DMS 273 treated with DMSO at 0.1 percent for 48 hours (cell line): ENCODE measurements around the gene SAMD3.
"Not testable (repeated sequence)": the region's sequence is repeated elsewhere in the genome, so short reads cannot be mapped to it uniquely, and the experiment has no call there.

Source experiments
- DNase-seq: peaks from one replicate; lab custom pipeline; 2025; lab: John Stamatoyannopoulos, UW

Gene SAMD3

GRCh38 chr6:130173377-130174004 lies 49.3 kb downstream of the SAMD3 start:
- not testable (repeated sequence) for DNase-seq

GRCh38 chr6:130170160-130170559 lies 52.6 kb downstream of the SAMD3 start:
- not testable (repeated sequence) for DNase-seq

- no peak for DNase-seq
These were observed 55.1 kb downstream of the SAMD3 start for GRCh38 chr6:130167655-130168054.

DNA sequence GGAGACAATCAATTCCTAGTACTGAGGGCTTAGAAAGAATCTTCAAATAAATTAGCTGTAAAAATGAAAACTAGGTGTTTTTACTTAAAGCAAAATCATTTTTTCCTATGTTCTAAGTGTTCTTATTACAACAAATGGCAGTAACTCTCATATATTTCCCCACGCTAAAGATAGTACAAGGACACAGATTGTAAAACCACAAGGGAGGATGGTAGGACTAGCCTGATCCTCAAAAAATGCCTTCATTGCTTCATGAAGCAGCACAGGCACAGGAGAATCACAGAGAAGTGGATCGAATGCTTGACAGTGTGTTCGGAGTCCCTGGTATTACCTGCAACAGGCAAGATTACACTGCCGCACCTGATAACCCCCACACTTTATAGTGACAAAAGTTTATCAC lies 58.5 kb downstream of the SAMD3 start:
- DNase-seq, result no peak

DNA sequence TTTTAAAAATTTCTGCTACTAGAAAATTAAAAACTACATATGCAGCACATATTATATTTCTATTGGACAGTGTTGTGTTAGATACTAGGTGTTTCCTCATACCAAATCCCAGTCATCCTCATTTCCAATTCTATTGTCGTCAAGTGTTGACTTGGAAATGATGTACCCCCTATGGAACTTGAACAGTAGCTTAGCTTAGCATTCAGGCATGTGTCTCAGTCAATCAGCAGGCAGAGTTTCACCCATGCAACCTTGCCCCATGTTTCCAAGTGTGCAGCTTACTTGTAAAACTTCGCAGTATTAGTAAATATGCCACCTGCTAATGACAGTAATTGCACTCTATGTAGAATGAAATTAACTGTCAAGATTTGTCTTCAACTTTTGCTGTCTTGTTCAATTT lies 59.5 kb downstream of the SAMD3 start:
- no peak for DNase-seq

DNA sequence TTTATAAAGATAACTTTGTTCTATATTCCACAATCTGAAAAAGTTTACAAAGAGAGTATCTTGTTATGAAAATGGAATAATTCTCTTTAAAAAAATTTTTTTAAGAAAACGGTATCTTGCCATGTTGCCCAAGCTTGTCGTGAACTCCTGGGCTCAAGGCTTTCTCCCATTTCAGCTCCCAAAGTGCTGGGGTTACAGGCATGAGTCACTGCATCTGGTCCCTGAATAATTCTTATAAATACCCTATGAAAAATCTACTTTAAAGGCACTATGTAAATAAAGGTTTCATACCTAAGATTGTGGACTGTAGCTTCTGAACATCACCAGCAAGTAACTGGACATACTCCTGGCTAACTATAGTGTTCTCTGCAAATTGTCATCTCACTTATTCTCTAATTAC lies 60.3 kb downstream of the SAMD3 start:
- DNase-seq, result no peak

DNA sequence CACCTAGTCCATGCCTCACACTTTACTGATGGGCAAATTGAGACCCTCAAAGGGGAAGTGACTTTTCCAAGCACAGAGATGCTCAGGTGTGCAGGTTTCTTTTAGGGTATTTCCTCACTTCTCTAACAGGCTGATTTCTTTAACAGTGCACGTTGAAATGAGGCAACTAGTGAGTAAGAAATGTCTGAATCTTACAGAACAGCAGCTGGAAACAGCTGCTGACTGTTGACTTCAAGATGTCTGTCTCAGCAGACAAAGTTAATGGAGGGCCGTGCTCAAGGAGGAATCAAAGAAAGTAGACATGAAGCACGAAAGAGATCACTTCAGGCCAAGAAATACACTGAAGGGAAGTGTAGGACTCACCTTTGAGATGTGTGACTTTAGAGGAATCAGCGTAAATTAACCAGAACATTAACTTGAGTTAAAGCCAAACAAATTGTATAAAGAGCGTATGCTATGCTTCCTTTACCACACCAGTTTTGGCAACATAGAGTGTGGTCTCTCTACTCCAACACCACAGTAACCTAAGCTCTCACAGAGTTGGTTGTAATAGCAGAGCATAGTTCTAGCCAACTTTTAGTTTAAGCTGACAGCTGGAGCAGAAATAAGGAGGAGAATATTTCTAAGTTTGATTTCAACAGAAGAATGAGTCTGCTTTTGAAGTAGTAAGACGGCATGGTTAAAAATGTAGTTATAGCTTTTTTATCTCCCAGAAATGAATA lies 60.9 kb downstream of the SAMD3 start:
- DNase-seq, result no peak

GRCh38 chr6:130159956-130160355 lies 62.8 kb downstream of the SAMD3 start:
- no peak for DNase-seq

DNA sequence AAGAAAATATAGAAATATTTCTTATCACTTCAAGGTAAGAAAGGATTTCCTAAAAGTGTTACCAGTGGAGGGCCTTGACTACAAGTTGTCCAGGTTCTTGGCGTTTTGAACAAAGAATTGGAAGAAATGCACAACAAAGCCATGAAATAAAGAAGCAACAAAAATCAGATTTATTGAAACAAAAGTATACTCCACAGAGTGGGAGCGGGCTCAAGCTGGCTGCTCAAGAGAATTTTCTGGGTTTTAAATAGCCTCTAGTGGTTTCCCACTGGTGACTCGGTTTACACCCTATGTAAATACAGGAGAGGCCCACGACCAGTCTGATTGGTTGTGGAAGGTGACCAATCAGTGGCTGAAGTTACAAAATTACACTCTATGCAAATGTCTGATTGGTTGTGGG lies 64.2 kb downstream of the SAMD3 start:
- no peak for DNase-seq

GRCh38 chr6:130158056-130158455 lies 64.7 kb downstream of the SAMD3 start:
- no peak for DNase-seq

- DNase-seq, result no peak
These were observed 65.8 kb downstream of the SAMD3 start for GRCh38 chr6:130156908-130157307.

GRCh38 chr6:130152908-130153510 lies 69.7 kb downstream of the SAMD3 start:
- no peak for DNase-seq

DNA sequence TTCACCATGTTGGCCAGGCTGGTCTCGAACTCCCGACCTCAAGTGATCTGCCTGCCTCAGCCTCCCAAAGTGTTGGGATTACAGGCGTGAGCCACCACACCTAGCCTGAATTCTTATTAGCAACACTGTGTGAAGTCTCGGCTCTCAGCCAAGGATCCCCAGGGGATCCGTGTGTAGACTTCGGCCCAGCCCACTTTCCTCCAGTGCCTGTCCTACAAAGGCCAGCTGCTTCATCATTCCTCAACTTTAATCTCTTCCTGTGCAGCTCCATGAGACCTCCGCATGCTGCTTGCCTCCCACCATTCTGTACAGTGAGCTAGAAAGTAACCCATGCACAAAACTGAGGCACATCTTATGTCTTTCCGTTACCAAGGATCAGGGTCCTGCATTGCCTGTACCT lies 71.8 kb downstream of the SAMD3 start:
- no peak for DNase-seq

GRCh38 chr6:130149016-130149415 lies 73.7 kb downstream of the SAMD3 start:
- not testable (repeated sequence) for DNase-seq

GRCh38 chr6:130148181-130148580 lies 74.6 kb downstream of the SAMD3 start:
- DNase-seq, result no peak

DNA sequence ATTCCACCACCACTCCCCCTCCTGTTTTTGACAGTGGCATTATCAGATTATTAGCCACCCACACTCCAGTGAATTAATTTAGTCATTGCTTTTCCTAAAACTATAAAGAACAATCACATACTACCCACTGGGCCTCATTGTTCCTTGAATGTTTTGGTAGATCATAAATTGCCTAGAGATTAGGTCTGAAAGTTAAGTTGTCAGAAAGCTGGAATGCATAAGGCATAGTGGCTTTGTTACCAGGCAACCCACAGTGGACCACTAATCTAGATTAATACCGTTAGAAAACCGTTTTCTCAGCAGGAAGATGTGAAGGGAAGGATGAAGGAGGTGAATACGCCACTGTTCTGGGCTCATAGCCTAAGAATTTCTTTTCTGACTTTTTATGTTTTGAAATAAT lies 75.6 kb downstream of the SAMD3 start:
- no peak for DNase-seq

DNA sequence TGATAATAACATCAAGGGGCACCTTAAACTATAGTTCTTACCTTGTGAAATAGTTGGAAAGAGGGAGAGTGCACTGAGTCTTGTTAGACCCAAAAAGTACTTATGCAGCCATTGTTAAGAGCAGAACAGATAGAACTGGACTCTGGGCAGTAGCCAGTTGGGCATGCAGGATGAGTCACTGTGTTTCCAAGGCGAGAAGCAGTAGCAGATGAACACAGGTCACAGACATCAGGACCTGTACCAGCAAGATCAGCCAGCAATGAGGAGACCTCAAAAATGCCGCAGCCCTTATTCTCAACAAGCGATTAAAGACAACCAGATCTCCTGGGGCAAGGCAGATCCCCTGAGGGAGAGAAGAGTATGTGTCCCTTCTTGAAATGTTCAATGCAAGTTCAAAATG lies 79.0 kb downstream of the SAMD3 start:
- DNase-seq, result no peak

- DNase-seq, result no peak
These were observed 82.7 kb downstream of the SAMD3 start for GRCh38 chr6:130140084-130140483.

- no peak for DNase-seq
These were observed 83.9 kb downstream of the SAMD3 start for GRCh38 chr6:130138909-130139242.

- no peak for DNase-seq
These were observed 84.4 kb downstream of the SAMD3 start for GRCh38 chr6:130138116-130138908.

- no peak for DNase-seq
These were observed 86.0 kb downstream of the SAMD3 start for GRCh38 chr6:130136798-130137197.

DNA sequence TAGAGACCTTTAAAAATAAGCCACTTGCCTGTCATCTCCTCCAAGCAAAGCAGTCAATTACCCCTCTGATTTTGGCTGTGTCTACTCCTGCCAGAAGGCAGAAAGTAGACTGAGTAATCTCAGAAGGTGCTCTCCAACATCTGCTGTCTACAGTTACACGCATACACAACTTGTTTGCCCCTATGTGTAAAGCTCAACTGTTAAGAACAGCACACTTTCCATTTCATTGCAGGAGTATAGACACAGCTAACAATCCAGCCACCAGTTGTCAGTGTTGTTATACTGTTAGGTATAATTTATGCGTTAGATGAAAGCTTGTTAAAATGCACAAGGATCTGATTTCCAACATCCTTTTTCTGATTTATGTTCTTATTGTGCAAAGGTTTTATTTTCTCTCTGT lies 88.2 kb downstream of the SAMD3 start:
- no peak for DNase-seq

- DNase-seq, result no peak
These were observed 90.5 kb downstream of the SAMD3 start for GRCh38 chr6:130132286-130132701.
